HepG2 (cell line): ENCODE measurements around the gene NUP85. TPM values are rescaled to one million over a fixed set of nuclear protein-coding genes. Genes with fewer than 3 reads are reported as not detected.
A peak's percentile ranks its signal among the peaks of the same experiment; 100 is the strongest.

ENCODE experiments used
- MYNN ChIP-seq: sonication (generic); formaldehyde crosslinking; IDR thresholded peaks from 2 replicates; pipeline ENCODE4 v1.4.0; 2020; ENCODE audit warnings: mild to moderate bottlenecking, low read depth, missing genetic modification reagents
- NCOR1 ChIP-seq: fragments of 200-600 bp; sonication (generic); IDR thresholded peaks from 2 replicates; pipeline ENCODE4 v1.7.0; 2017; ENCODE audit warnings: antibody characterized with exemption, low read length, borderline replicate concordance
- PCBP1 ChIP-seq: fragments of 200-400 bp; formaldehyde crosslinking; IDR thresholded peaks from 2 replicates; pipeline ENCODE4 v1.6.1; 2017; ENCODE audit warnings: mild to moderate bottlenecking, low read depth, low read length, borderline replicate concordance
- PHF20 ChIP-seq: sonication (generic); formaldehyde crosslinking; IDR thresholded peaks from 2 replicates; pipeline ENCODE4 v1.5.0; 2020; ENCODE audit warnings: mild to moderate bottlenecking, missing genetic modification reagents
- RARG ChIP-seq: sonication (generic); formaldehyde crosslinking; IDR thresholded peaks from 2 replicates; pipeline ENCODE4 v1.4.0; 2020; ENCODE audit warnings: low read depth, mild to moderate bottlenecking, missing genetic modification reagents
- RXRB ChIP-seq: IDR thresholded peaks from 2 replicates; pipeline ENCODE4 v1.6.1; 2016; ENCODE audit warnings: borderline replicate concordance, missing genetic modification reagents, missing compliant biosample characterization
- SNAI1 ChIP-seq: sonication (generic); formaldehyde crosslinking; IDR thresholded peaks from 2 replicates; pipeline ENCODE4 v1.5.0; 2020; ENCODE audit warnings: mild to moderate bottlenecking, missing genetic modification reagents, borderline replicate concordance
- TEAD3 ChIP-seq: optimal IDR thresholded peaks from 2 replicates; pipeline ENCODE3; 2016; ENCODE audit warnings: borderline replicate concordance
- ZNF446 ChIP-seq: sonication (generic); formaldehyde crosslinking; IDR thresholded peaks from 2 replicates; pipeline ENCODE4 v1.5.0; 2020; ENCODE audit warnings: mild to moderate bottlenecking, missing genetic modification reagents
- ZNF577 ChIP-seq: sonication (generic); formaldehyde crosslinking; IDR thresholded peaks from 2 replicates; pipeline ENCODE4 v1.4.0; 2020; ENCODE audit warnings: mild to moderate bottlenecking, low read depth, missing genetic modification reagents, borderline replicate concordance
- polyA plus RNA-seq, 8 experiments: library from polyadenylated mRNA; depleted of rRNA in 3 of 8; stranded (reverse) in 7 of 8; unstranded in 1 of 8; fragments of >200 nt; fragmentation: Illumina TruSeq in 4 of 8; extraction: Trizol in 4 of 8; gene quantifications; 2 replicates each; pipeline versions ENCODE4 v1.2.1 to v1.2.3, GENCODE V29; 2011 to 2016; ENCODE audit warnings: low read depth in 4 of 8, missing spikeins in 1 of 8, mixed read lengths in 1 of 8; ENCODE audit not compliant: insufficient read depth in 1 of 8
- total RNA-seq, 5 experiments: library from RNA; depleted of rRNA; stranded (reverse); fragments of >200 nt; fragmentation: Illumina TruSeq; extraction: Trizol; gene quantifications; 2 replicates each; pipeline ENCODE4 v1.2.3, GENCODE V29; 2016; ENCODE audit warnings: low read depth in 1 of 5
- TF ChIP-seq, protein P1 (sequence below): sonication (generic); formaldehyde crosslinking; IDR thresholded peaks from 2 replicates; pipeline ENCODE4 v1.4.0; 2020; ENCODE audit warnings: mild to moderate bottlenecking, missing genetic modification reagents
- TF ChIP-seq, protein P2 (sequence below), 2 experiments: sonication (generic) in 1 of 2; formaldehyde crosslinking in 1 of 2; IDR thresholded peaks; 2 replicates each; pipeline versions ENCODE4 v1.5.1 to v1.6.1; 2011 to 2020; ENCODE audit warnings: borderline replicate concordance in 1 of 2, low read depth in 1 of 2, low read length in 1 of 2, mild to moderate bottlenecking in 1 of 2, missing genetic modification reagents in 1 of 2, moderate library complexity in 1 of 2
- TF ChIP-seq, protein P3 (sequence below): sonication (generic); formaldehyde crosslinking; IDR thresholded peaks from 2 replicates; pipeline ENCODE4 v1.5.1; 2020; ENCODE audit warnings: mild to moderate bottlenecking, missing genetic modification reagents
- TF ChIP-seq, protein P4 (sequence below): sonication (generic); formaldehyde crosslinking; IDR thresholded peaks from 2 replicates; pipeline ENCODE4 v1.8.0; 2022; ENCODE audit warnings: mild to moderate bottlenecking, missing genetic modification reagents; ENCODE audit not compliant: insufficient replicate concordance
- TF ChIP-seq, protein P5 (sequence below): sonication (generic); formaldehyde crosslinking; IDR thresholded peaks from 2 replicates; pipeline ENCODE4 v1.5.0; 2020; ENCODE audit warnings: missing genetic modification reagents
- TF ChIP-seq, protein P6 (sequence below): sonication (generic); formaldehyde crosslinking; conservative IDR thresholded peaks from 2 replicates; pipeline ENCODE4 v1.8.0; 2022; ENCODE audit warnings: missing genetic modification reagents

The NUP85 gene
- total and polyA plus RNA-seq, 2 of the 13 experiments (the other 11 are each of a cell fraction or from before 2014, with no cell fraction given) = 89.1 to 124 TPM

DNA sequence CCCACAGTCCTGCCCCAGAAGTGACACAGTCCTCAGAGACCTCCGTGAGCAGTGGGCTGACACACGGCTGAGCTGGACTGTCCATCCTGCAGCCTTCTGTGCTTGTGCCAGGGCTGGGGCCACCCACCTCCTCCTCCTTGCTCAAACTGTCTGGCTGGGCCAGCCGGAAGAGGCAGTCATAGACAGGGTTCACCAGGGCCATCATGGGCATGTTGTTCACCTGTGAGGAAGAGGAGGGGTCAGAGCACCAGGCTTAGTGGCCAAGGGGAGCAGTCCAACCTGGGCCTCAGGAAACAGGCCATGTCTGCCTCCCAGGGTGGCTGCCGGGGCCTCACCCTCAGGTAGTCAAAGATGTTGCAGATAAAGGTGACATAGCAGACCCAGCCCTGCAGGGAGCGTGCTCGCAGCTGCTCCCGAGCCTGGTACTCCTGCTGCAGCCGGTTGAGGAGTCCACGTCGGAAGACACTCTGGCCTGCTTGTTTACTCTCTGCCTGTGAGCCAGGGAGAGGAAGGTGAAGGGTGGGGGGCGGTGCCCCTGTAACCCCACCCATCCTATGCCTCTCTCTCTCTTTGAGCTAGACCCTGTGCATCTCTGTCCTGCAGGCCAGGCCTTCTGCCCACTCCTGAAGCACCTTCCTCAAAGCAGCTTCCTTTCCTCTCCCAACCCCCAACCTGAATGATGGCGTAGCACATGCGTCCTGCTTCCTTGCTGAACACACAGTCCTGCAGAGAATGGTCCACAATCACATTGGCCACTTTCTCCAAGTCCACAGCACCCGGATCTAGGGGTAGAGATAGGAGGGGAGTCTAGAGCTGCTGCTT, 62.1 kb downstream of the NUP85 start (continued):
- TF ChIP-seq MYNN (CRISPR knock-in tag) (peak; percentile 72; the same call in 1 of the 2 replicates), ZNF446 (CRISPR knock-in tag) (no peak), NCOR1 (no peak), ZNF577 (CRISPR knock-in tag) (no peak), PCBP1 (0 out of 2 replicates have a peak, but pooled peaks have one; percentile 38), RARG (CRISPR knock-in tag) (no peak), RXRB (CRISPR knock-in tag) (peak; percentile 83), SNAI1 (CRISPR knock-in tag) (no peak), PHF20 (CRISPR knock-in tag) (no peak; the same call in 1 of the 2 replicates), TEAD3 (CRISPR knock-in tag) (peak; percentile 68)
- TF ChIP-seq, protein P1, sequence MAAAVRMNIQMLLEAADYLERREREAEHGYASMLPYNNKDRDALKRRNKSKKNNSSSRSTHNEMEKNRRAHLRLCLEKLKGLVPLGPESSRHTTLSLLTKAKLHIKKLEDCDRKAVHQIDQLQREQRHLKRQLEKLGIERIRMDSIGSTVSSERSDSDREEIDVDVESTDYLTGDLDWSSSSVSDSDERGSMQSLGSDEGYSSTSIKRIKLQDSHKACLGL (CRISPR knock-in tag) = peak; percentile 17; the same call in 1 of the 2 replicates
- TF ChIP-seq, protein P2, sequence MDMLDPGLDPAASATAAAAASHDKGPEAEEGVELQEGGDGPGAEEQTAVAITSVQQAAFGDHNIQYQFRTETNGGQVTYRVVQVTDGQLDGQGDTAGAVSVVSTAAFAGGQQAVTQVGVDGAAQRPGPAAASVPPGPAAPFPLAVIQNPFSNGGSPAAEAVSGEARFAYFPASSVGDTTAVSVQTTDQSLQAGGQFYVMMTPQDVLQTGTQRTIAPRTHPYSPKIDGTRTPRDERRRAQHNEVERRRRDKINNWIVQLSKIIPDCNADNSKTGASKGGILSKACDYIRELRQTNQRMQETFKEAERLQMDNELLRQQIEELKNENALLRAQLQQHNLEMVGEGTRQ (IDR thresholded peaks at IDR 0.05; ENCODE audit: low read depth, low read length) = no peak
- TF ChIP-seq, protein P2 (CRISPR knock-in tag; IDR thresholded peaks at IDR 0.05; ENCODE audit: borderline replicate concordance) = no peak
- TF ChIP-seq, protein P3, sequence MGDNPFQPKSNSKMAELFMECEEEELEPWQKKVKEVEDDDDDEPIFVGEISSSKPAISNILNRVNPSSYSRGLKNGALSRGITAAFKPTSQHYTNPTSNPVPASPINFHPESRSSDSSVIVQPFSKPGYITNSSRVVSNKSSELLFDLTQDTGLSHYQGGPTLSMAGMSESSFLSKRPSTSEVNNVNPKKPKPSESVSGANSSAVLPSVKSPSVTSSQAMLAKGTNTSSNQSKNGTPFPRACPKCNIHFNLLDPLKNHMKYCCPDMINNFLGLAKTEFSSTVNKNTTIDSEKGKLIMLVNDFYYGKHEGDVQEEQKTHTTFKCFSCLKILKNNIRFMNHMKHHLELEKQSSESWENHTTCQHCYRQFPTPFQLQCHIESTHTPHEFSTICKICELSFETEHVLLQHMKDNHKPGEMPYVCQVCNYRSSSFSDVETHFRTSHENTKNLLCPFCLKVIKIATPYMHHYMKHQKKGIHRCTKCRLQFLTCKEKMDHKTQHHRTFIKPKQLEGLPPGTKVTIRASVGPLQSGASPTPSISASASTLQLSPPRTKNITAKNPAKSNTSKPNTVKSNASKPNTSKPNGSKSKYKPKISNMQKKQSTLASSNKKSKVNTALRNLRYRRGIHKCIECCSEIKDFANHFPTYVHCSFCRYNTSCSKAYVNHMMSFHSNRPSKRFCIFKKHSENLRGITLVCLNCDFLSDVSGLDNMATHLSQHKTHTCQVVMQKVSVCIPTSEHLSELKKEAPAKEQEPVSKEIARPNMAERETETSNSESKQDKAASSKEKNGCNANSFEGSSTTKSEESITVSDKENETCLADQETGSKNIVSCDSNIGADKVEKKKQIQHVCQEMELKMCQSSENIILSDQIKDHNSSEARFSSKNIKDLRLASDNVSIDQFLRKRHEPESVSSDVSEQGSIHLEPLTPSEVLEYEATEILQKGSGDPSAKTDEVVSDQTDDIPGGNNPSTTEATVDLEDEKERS = peak; percentile 81
- TF ChIP-seq, protein P4, sequence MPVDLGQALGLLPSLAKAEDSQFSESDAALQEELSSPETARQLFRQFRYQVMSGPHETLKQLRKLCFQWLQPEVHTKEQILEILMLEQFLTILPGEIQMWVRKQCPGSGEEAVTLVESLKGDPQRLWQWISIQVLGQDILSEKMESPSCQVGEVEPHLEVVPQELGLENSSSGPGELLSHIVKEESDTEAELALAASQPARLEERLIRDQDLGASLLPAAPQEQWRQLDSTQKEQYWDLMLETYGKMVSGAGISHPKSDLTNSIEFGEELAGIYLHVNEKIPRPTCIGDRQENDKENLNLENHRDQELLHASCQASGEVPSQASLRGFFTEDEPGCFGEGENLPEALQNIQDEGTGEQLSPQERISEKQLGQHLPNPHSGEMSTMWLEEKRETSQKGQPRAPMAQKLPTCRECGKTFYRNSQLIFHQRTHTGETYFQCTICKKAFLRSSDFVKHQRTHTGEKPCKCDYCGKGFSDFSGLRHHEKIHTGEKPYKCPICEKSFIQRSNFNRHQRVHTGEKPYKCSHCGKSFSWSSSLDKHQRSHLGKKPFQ (CRISPR knock-in tag) = no peak
- TF ChIP-seq, protein P5, sequence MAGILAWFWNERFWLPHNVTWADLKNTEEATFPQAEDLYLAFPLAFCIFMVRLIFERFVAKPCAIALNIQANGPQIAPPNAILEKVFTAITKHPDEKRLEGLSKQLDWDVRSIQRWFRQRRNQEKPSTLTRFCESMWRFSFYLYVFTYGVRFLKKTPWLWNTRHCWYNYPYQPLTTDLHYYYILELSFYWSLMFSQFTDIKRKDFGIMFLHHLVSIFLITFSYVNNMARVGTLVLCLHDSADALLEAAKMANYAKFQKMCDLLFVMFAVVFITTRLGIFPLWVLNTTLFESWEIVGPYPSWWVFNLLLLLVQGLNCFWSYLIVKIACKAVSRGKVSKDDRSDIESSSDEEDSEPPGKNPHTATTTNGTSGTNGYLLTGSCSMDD = no peak
- TF ChIP-seq, protein P6, sequence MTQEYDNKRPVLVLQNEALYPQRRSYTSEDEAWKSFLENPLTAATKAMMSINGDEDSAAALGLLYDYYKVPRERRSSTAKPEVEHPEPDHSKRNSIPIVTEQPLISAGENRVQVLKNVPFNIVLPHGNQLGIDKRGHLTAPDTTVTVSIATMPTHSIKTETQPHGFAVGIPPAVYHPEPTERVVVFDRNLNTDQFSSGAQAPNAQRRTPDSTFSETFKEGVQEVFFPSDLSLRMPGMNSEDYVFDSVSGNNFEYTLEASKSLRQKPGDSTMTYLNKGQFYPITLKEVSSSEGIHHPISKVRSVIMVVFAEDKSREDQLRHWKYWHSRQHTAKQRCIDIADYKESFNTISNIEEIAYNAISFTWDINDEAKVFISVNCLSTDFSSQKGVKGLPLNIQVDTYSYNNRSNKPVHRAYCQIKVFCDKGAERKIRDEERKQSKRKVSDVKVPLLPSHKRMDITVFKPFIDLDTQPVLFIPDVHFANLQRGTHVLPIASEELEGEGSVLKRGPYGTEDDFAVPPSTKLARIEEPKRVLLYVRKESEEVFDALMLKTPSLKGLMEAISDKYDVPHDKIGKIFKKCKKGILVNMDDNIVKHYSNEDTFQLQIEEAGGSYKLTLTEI (CRISPR knock-in tag) = no peak
